ENCODE data around the gene MYPN.
"Not testable (repeated sequence)": the region's sequence is repeated elsewhere in the genome, so short reads cannot be mapped to it uniquely, and the experiment has no call there.

Gene MYPN

DNA sequence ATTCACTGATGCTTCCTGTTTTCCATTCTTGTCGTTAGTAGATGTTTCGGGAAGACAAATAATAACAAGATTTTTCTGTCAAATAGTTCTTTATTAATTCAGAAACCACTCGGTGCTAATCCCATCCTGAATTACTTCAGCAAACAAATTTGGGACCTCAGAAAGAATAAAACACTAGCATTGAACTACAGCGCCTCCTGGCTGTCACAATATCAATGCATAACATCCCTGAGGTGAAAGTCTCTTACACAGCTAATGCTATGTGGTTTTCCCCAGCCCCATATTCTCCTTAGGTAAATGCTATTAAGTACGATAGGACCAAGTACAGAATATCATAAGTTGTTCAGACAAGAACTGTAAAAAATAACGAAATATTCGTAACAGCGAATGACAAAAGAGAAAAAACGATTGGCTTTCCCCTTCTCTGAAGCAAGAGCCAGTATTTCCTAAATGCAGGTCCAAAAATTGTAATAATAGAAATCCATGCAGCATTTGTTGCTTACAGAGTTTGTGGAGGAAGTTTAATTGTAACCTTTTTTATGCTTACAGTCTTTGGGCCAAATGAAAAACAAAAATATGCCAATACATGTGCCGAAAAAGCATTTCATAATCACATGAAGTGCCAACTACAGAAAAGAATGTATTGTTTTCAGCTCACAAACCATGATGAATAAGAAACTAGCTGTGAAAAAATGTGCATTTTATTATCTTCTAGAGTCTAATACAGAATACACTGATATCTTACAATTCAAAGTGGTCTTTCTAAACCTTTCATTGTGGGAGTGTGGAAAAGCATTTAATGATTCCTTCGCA is 47.3 kb downstream of the MYPN start:
- no peak for TF ChIP-seq ZNF274 (IDR thresholded peaks at IDR 0.05; ENCODE audit: low read depth, low read length)
- H3K4me3 ChIP-seq (ENCODE audit: low read length), result no peak overlapping the region

DNA sequence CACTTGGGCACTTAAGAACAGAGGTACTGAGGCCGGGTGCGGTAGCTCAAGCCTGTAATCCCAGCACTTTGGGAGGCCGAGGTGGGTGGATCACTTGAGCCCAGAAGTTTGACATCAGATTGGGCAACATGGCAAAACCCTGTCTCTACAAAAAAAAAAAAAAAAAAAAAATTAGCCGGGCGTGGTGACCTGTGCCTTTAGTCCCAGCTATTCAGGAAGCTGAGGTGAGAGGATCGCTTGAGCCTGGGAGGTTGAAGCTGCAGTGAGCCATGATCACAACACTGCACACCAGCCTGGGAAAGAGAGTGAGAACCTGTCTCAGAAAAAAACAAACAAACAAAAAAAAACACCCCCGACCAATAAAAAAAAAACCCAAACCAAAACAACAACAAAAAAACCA is 48.2 kb downstream of the MYPN start:
- H3K4me3 ChIP-seq (ENCODE audit: low read length), result not testable (repeated sequence)

DNA sequence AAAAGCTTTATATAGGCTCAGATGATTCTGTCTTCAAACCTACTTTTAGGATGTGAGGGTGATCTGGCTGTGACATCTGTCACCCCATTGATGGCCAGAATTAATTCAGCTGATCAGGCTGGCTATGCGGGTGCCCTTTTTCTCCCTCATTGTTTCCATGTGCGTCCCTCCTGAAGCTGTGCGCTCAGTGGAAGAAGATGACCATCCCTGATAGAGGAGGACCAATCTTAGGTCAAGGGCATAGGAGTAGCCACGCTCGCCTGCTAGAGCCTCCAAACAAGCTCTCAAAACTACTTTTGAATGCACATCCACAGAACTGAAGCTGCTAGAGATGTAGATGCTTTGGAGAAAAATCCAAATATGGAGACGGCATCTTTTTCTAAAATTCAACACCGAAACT is 48.7 kb downstream of the MYPN start:
- no peak for TF ChIP-seq ZNF274 (IDR thresholded peaks at IDR 0.05; ENCODE audit: low read depth, low read length)
- H3K4me3 ChIP-seq (ENCODE audit: low read length), result no peak overlapping the region

DNA sequence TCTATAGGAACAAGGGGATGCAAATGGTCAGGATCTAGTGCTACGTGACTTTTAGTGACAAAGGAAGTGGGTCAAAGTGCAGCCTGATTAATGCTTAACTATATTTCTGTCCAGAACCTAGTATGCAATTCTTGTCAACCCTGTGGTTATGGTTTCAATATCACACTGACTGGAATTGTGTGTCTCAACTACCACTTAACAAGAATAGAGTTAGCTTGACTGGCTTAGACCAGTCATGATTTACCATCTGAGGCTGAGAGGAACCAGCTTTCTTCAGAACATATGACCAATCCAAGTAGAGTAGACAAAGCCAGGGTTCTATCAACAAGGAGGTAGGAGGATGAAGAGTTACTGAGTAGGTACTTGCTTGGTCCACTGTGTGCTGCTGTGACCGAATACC is 54.4 kb downstream of the MYPN start:
- peak overlapping the region; percentile 3; the same call in 1 of the 2 replicates for H3K4me3 ChIP-seq (ENCODE audit: low read length)
- no peak for TF ChIP-seq ZNF274 (IDR thresholded peaks at IDR 0.05; ENCODE audit: low read depth, low read length)

DNA sequence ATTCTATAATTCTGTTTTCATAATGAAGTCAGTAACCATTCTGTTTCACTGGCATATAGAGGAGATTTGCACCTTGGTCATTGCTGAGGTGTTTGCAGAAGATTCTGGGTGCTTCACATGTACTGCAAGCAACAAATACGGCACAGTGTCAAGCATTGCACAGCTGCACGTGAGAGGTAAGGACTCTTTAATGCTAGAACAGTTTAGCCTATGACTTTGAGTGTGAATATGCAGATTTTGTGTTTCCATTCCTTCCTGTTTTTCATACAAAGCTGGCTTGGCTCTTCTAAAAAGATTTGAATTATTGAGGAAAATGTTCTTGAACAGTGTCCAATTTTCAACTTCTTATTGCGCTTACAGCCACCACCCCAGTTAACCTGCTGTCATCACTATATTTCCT is 56.4 kb downstream of the MYPN start:
- TF ChIP-seq ZNF274 (IDR thresholded peaks at IDR 0.05; ENCODE audit: low read depth, low read length), result no peak
- no peak overlapping the region for H3K4me3 ChIP-seq (ENCODE audit: low read length)

DNA sequence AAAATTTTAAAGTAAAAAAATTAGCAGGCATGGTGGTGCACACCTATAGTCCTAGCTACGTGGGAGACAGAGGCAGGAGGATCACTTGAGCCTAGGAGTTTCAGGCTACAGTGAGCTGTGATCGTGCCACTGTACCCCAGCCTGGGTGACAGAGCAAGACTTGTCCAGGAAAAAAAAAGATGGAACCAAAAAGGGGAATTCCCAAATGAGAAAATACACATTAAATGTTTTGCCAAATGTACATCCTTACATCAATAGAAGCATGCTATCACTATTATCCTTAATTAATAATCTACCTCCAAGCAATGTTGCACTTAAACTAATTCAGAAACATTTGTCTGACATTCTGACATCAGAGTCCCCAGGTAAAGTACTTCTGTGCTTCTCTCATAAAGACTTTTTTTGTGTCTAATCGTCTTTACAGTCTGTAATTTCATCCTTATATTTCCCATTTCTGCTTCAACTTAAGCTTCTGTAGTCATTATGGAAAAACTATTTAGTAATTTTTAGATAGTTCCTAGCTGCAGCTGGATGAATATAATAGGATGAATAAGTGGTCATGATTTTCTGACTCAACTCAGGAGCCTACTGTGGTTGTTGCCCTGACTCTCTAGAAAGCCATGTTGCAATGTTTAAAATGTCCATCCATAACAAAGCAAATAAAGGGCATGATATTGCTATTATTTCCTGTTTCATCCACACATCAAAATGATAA is 57.7 kb downstream of the MYPN start:
- no peak overlapping the region for H3K4me3 ChIP-seq (ENCODE audit: low read length)
- TF ChIP-seq ZNF274 (IDR thresholded peaks at IDR 0.05; ENCODE audit: low read depth, low read length), result no peak

DNA sequence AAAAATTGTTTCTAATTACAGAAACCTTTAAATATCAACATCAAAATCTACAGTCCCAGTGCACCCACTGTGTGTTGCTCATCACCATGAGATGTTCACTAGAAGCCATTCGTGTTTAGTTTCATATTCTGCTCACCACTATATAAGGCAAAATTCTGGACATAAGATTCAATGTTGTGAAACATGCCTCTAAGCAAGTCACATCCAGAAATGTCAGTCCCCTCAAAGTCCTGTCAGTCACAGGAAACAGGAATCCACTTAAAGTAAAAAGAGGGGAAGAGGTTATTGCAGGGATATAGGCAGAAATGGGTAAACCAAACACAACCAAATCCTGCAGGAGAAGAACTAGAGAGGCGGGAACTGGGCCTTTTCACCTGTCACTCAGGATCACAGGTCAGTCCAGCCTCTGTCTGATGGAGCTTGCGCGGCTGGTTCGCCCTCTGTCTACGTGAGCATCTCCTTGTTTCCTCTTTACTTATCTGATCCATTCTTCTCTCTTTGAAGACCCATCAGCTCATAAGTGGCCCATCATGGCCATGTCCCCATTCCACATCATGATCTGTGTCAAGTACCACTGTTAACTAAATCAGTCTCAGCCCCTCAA is 58.4 kb downstream of the MYPN start:
- no peak overlapping the region for H3K4me3 ChIP-seq (ENCODE audit: low read length)
- no peak for TF ChIP-seq ZNF274 (IDR thresholded peaks at IDR 0.05; ENCODE audit: low read depth, low read length)

DNA sequence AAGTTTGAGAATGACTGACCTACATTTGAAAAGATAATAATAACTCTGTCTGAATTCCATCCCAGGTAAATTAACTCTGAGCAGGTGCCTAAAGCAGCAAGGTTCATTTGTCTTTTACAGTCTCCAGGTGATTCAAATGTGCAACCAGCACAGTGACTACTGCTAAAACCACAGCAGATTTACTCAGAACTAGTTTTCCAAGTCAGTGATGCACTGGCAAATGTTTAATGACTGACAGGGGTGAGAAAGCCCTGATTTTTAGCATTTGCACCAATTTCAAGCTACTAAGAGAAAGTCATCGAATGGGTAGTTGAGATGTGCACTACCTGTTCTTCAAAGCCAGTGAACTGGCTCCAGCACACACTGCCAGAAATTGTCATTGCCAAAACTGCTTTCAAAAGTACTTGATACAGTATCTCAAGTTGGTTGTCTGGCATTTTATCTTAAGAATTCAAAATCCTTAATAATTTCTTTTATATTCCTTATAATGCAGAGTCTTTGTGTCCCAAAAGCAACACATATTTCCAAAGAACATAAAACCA is 62.3 kb downstream of the MYPN start:
- no peak overlapping the region; the same call in 1 of the 2 replicates for H3K4me3 ChIP-seq (ENCODE audit: low read length)

DNA sequence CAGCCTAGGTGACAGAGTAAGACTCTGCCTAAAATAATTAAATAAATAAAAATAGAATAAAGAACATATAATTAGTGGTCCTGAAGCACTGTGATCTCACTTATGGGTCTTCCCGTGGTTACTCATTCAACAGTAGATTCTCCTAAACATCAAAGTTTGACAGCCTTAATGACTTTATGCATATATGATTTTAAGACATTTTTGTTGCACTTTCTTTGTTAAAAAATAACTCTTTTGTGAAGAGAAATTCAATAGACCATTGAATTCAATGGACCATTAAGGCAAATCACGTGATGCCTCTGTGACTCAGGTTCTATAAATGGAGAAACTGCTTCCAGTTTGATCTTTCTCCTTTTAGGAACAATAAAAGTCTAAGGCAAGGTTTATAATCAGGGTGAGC is 63.0 kb downstream of the MYPN start:
- no peak for TF ChIP-seq ZNF274 (IDR thresholded peaks at IDR 0.05; ENCODE audit: low read depth, low read length)
- peak overlapping the region; percentile 40; the same call in 1 of the 2 replicates for H3K4me3 ChIP-seq (ENCODE audit: low read length)

More for the DNA sequence above, 62.3 kb downstream of the MYPN start:
- TF ChIP-seq ZNF274 (IDR thresholded peaks at IDR 0.05; ENCODE audit: low read depth, low read length), result no peak

DNA sequence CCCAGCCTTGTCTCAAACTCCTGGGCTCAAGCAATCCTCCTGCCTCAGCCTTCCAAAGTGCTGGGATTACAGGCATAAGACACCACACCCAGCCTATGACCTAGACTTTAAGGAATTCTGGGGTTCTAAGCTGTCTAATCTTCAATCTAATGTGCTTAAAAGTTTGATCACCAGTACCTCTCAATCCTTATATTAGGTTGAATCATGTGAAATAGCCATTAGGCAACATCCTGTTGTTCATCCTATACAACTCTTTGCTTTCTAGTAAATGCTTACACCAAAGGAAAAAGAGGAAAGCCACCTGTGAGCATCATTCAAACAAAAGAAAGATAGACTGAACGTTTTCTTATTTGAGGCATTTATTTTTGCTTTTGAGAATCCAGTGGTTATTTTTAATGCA is 66.7 kb downstream of the MYPN start:
- H3K4me3 ChIP-seq (ENCODE audit: low read length), result no peak overlapping the region
- TF ChIP-seq ZNF274 (IDR thresholded peaks at IDR 0.05; ENCODE audit: low read depth, low read length), result no peak

DNA sequence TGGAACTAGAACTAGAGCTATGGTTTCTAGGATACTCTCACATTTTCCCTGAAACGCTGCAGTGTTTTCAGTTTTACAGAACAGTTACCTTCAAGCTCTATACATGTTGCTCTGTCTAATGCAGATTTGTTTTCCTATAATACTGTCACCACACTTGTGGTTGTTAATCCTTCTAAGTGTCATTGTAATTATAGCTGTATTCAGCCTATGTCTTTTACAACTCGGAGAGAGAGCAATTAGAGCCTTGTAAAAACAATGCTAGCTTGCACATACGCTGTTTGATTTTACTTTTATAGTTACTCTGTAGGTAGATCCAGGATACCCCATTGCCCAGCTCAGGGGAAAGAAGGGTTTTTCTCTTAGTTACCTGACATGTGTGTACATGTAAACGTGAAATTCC is 67.5 kb downstream of the MYPN start:
- no peak overlapping the region for H3K4me3 ChIP-seq (ENCODE audit: low read length)
- TF ChIP-seq ZNF274 (IDR thresholded peaks at IDR 0.05; ENCODE audit: low read depth, low read length), result no peak

DNA sequence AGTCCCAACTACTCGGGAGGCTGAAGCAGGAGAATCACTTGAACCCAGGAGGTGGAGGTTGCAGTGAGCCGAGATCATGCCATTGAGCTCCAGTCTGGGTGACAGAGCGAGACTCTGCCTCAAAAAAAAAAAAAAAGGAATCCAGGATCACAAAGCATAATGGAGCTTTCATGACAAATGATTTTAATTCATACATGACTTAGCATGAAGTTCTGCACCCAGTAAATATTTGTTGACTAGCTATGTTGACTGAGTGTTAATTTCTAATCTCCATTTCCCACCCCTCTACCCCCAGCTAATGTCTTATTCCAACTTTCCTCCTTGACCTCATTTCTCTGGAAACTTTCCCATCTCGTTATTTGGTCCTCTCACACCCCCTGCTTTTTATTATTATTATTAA is 69.3 kb downstream of the MYPN start:
- TF ChIP-seq ZNF274 (IDR thresholded peaks at IDR 0.05; ENCODE audit: low read depth, low read length), result no peak
- H3K4me3 ChIP-seq (ENCODE audit: low read length), result no peak overlapping the region

DNA sequence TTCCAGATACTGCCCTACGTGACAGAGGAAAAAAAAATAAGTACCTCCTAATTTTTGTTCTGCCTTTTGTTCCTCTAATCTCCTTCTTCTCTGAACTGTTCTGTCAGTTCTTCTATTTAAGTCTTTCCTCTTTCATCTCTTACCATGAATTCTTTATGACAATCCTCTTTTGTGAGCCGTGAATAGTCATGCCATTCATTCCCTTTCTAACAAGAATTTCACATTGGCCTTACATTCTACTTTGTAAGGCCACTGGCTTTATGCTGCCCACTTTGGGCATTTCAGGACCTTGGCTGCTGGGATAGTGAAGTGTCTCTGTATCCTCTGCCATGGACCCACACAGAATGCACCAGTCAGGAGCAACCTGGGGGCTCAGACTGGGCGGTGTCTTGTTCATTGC is 69.7 kb downstream of the MYPN start:
- no peak overlapping the region for H3K4me3 ChIP-seq (ENCODE audit: low read length)

DNA sequence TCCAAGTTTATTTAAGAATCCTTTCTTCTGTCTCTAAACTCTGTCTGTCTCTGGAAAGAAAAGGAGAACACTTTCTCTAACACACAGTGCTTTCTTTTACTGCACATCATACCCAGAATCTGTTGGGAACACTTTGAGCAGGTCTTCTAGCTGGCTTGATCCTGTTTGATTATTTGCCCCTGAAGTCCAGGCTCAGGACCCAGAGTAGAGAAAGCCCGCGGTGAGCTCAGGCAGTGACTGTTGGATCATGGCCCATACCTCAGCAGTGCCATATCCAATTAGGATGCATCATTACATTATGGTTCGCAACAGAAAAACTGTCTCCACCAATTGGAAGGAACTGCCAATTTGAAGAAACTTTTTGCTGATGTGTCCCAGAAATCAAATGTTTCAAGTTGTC is 71.2 kb downstream of the MYPN start:
- H3K4me3 ChIP-seq (ENCODE audit: low read length), result no peak overlapping the region
- no peak for TF ChIP-seq ZNF274 (IDR thresholded peaks at IDR 0.05; ENCODE audit: low read depth, low read length)

More for the DNA sequence above, 69.7 kb downstream of the MYPN start:
- no peak for TF ChIP-seq ZNF274 (IDR thresholded peaks at IDR 0.05; ENCODE audit: low read depth, low read length)

DNA sequence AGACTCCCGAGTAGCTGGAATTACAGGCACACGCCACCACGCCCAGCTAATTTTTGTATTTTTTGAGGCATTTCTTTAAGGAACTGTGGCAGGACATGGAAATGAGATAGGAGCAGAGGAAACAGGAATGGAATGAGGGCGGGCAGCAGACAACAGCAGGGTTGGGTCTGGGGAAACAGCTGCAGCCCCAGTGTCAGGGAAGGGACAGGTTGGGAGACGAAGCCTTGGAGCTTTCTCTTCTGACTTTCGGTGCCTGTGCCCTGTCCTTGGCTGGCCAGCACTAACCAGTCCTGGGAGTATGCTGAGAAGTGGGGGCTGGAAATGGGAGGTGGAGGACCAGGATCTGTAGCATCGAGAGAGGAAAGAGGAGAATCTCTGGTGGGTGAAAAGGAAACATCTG is 75.3 kb downstream of the MYPN start:
- H3K4me3 ChIP-seq (ENCODE audit: low read length), result no peak overlapping the region
- no peak for TF ChIP-seq ZNF274 (IDR thresholded peaks at IDR 0.05; ENCODE audit: low read depth, low read length)

Measured in GM08714 (cell line).